GM23338 (cell line): ENCODE data around the gene MYCN.

Experiments
- CREB1 ChIP-seq: fragments of 250-450 bp; sonication (Bioruptor Pico); IDR thresholded peaks from 2 replicates; pipeline ENCODE4 v1.5.0; 2020; ENCODE audit warnings: low read depth, mild to moderate bottlenecking, moderate library complexity
- EZH2 ChIP-seq: fragments of 200-600 bp; sonication (generic); IDR thresholded peaks from one replicate; pipeline ENCODE4 v1.8.0; 2017; ENCODE audit warnings: antibody characterized with exemption, mild to moderate bottlenecking, low read depth; ENCODE audit not compliant: unreplicated experiment
- EZH2phosphoT487 ChIP-seq: fragments of 200-600 bp; sonication (generic); IDR thresholded peaks from one replicate; pipeline ENCODE4 v1.8.1; 2018; ENCODE audit warnings: antibody characterized with exemption; ENCODE audit not compliant: unreplicated experiment
- JUNB ChIP-seq: IDR thresholded peaks from one replicate; pipeline ENCODE4 v1.6.1; 2016; ENCODE audit warnings: antibody characterized with exemption; ENCODE audit not compliant: unreplicated experiment
- POLR2AphosphoS5 ChIP-seq: IDR thresholded peaks from 2 replicates; pipeline ENCODE4 v1.6.1; 2016; ENCODE audit warnings: antibody characterized with exemption, low read depth
- STAT1 ChIP-seq: IDR thresholded peaks from one replicate; pipeline ENCODE4 v1.6.1; 2016; ENCODE audit warnings: antibody characterized with exemption; ENCODE audit not compliant: unreplicated experiment
- TF ChIP-seq, protein P1 (sequence below), 2 experiments: fragments of 200-600 bp in 1 of 2; sonication (generic) in 1 of 2; conservative IDR thresholded peaks; 2 replicates each; pipeline versions ENCODE4 v1.5.1 to v1.6.1; 2016 to 2017; ENCODE audit warnings: antibody characterized with exemption in 2 of 2, low read depth in 2 of 2, mild to moderate bottlenecking in 2 of 2, moderate library complexity in 1 of 2
- TF ChIP-seq, protein P2 (sequence below): IDR thresholded peaks from one replicate; pipeline ENCODE4 v1.6.1; 2018; ENCODE audit warnings: antibody characterized with exemption; ENCODE audit not compliant: unreplicated experiment
- TF ChIP-seq, protein P3 (sequence below): IDR thresholded peaks from 2 replicates; pipeline ENCODE4 v1.6.1; 2016; ENCODE audit warnings: antibody characterized with exemption

DNA sequence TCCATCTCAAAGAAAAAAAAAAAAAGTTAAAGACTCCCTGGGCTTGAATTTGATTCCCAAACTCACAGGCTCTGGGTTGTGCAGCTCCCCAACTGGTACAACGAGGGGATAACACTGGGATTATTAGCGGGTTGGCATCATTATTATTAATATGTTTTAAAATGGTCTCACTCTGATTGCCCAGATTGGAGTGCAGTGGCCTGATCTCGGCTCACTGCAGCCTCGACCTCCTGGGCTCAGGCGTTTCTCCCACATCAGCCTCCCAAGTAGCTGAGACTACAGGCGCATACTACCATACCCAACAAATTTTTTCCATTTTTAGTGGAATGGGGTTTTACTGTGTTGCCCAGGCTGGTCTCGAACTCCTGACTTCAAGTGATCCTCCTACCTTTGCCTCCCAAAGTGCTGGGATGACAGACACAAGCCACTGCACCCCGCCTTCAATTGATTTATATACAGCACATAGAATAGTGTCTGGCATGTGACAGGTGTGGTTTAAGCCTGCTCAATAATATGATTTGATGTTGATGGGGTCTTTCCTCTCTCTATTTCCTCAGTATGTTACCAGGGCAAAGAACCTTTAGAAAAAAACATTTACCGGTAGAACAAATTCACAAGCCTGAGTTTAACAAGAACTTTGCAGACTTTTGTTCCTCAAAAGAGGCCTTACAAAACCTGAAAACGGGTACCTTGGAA is 12.2 kb downstream of the MYCN start:
- no peak for TF ChIP-seq POLR2AphosphoS5
- TF ChIP-seq STAT1: no peak
- TF ChIP-seq EZH2: no peak
- TF ChIP-seq, protein P1, sequence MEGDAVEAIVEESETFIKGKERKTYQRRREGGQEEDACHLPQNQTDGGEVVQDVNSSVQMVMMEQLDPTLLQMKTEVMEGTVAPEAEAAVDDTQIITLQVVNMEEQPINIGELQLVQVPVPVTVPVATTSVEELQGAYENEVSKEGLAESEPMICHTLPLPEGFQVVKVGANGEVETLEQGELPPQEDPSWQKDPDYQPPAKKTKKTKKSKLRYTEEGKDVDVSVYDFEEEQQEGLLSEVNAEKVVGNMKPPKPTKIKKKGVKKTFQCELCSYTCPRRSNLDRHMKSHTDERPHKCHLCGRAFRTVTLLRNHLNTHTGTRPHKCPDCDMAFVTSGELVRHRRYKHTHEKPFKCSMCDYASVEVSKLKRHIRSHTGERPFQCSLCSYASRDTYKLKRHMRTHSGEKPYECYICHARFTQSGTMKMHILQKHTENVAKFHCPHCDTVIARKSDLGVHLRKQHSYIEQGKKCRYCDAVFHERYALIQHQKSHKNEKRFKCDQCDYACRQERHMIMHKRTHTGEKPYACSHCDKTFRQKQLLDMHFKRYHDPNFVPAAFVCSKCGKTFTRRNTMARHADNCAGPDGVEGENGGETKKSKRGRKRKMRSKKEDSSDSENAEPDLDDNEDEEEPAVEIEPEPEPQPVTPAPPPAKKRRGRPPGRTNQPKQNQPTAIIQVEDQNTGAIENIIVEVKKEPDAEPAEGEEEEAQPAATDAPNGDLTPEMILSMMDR (conservative IDR thresholded peaks at IDR 0.05; ENCODE audit: low read depth in 2 of 2): no peak
- TF ChIP-seq, protein P2, sequence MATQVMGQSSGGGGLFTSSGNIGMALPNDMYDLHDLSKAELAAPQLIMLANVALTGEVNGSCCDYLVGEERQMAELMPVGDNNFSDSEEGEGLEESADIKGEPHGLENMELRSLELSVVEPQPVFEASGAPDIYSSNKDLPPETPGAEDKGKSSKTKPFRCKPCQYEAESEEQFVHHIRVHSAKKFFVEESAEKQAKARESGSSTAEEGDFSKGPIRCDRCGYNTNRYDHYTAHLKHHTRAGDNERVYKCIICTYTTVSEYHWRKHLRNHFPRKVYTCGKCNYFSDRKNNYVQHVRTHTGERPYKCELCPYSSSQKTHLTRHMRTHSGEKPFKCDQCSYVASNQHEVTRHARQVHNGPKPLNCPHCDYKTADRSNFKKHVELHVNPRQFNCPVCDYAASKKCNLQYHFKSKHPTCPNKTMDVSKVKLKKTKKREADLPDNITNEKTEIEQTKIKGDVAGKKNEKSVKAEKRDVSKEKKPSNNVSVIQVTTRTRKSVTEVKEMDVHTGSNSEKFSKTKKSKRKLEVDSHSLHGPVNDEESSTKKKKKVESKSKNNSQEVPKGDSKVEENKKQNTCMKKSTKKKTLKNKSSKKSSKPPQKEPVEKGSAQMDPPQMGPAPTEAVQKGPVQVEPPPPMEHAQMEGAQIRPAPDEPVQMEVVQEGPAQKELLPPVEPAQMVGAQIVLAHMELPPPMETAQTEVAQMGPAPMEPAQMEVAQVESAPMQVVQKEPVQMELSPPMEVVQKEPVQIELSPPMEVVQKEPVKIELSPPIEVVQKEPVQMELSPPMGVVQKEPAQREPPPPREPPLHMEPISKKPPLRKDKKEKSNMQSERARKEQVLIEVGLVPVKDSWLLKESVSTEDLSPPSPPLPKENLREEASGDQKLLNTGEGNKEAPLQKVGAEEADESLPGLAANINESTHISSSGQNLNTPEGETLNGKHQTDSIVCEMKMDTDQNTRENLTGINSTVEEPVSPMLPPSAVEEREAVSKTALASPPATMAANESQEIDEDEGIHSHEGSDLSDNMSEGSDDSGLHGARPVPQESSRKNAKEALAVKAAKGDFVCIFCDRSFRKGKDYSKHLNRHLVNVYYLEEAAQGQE: no peak
- no peak for TF ChIP-seq EZH2phosphoT487
- no peak for TF ChIP-seq CREB1 (CRISPR knock-in tag)
- TF ChIP-seq, protein P3, sequence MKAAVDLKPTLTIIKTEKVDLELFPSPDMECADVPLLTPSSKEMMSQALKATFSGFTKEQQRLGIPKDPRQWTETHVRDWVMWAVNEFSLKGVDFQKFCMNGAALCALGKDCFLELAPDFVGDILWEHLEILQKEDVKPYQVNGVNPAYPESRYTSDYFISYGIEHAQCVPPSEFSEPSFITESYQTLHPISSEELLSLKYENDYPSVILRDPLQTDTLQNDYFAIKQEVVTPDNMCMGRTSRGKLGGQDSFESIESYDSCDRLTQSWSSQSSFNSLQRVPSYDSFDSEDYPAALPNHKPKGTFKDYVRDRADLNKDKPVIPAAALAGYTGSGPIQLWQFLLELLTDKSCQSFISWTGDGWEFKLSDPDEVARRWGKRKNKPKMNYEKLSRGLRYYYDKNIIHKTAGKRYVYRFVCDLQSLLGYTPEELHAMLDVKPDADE: no peak
- no peak for TF ChIP-seq JUNB
